A172 (cell line): ENCODE data around the gene PSG6. TPM values are rescaled to one million over a fixed set of nuclear protein-coding genes. Genes with fewer than 3 reads are reported as not detected.
"Not testable (repeated sequence)": the region's sequence is repeated elsewhere in the genome, so short reads cannot be mapped to it uniquely, and the experiment has no call there.

ENCODE experiments used
- DNase-seq: peaks from one replicate; pipeline ENCODE4 v3.0.0-alpha.2; 2015; ENCODE audit warnings: low spot score
- total RNA-seq: library from RNA; depleted of rRNA; stranded (reverse); fragments of >200 nt; shearing (Covaris generic); gene quantifications from 2 replicates; pipeline ENCODE4 v1.2.3, GENCODE V29; 2014; rRNA removed

PSG6 gene
- not detected in 2 replicates for total RNA-seq

DNA sequence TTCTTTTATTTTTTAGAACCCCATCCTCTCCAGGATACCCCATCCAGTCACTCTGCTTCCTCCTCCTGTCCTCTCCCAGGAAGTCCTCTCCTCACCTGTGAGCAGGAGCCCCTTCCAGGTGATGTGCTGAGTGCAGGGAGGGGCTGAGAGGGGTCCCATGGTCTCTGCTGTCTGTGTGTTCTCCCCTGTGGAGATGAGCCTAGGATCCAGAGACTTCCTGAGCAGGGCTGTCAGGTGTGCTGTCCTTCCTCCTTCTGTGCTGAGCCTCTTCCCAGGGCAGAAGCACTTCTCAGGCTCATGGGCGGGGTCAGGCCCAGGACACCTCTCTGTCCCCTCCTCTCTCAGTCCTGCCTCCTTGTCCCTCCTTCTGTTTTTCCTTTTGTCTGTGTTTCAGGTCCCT is at the start of gene PSG6:
PSG6 (minus strand) TSS at position 261 of the 400 bp plus-strand sequence; CDS start at position 159, 102 bp downstream.
- DNase-seq = not testable (repeated sequence)

GRCh38 chr19:42965176-42965575 is 47.5 kb upstream of the PSG6 start:
- peak; percentile 69 for DNase-seq

DNA sequence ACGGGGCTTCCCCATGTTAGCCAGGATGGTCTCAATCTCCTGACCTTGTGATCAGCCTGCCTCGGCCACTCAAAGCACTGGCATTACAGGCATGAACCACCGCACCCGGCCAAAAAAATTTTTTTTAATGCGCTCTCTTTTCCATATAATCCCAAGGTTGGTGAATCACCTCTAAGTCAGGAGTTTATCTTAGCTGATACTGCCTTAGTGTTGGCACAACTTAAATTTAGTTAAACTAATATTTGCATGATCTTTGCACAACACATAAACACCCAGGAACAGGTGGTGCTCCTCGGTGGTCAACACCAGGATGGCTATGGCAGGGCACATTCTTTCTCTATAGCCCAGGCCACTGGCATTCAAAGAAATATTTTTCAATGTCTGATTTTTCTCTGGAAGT is 43.4 kb upstream of the PSG6 start:
- peak; percentile 36 for DNase-seq

GRCh38 chr19:42952126-42952525 is 34.4 kb upstream of the PSG6 start:
- peak; percentile 66 for DNase-seq

- peak; percentile 78 for DNase-seq
These were observed 33.8 kb upstream of the PSG6 start for GRCh38 chr19:42951476-42951875.

DNA sequence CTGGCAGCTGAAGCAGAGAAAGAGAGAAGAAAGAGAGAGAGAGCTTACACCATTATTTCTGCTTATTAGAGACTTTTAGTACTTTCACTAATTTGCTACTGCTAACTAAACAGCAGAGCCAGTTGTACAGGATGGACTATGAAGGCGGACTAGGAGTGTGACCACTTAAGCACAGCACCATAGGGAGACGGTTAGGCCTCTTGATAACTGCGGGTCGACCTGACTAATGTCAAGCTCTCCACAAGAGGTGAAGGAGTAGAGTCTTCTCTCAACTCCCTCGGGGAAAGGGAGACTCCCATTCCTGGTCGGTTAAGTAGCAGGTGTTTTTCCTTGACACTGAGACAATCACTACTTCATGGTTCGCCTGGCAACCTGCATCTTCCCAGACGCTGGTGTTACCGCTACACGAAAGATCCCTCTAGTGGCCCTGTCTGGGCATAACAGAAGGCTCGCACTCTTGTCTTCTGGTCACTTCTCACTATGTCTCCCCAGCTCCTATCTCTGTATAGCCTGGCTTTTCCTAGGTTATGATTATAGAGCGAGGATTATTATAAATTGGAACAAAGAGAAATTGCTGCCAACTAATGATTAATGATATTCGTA is 24.6 kb upstream of the PSG6 start:
- peak; percentile 32 for DNase-seq

DNA sequence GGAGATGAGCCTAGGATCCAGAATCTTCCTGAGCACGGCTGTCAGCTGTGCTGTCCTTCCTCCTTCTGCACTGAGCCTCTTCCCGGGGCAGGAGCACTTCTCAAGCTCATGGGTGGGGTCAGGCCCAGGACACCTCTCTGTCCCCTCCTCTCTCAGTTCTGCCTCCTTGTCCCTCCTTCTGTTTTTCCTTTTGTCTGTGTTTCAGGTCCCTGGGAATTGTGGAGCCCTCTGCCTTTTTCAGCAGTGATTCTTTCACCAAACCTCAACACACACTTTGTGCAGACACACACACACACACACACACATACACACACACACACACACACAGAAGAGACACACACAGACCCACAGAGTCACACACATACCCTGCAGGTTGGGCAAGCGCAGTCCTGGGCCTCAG is 19.4 kb upstream of the PSG6 start, which contains the start of gene PSG7:
PSG7 (minus strand) TSS at position 101 of the 400 bp plus-strand sequence. CDS start 131 bp downstream, outside the sequence.
- DNase-seq = not testable (repeated sequence)

DNA sequence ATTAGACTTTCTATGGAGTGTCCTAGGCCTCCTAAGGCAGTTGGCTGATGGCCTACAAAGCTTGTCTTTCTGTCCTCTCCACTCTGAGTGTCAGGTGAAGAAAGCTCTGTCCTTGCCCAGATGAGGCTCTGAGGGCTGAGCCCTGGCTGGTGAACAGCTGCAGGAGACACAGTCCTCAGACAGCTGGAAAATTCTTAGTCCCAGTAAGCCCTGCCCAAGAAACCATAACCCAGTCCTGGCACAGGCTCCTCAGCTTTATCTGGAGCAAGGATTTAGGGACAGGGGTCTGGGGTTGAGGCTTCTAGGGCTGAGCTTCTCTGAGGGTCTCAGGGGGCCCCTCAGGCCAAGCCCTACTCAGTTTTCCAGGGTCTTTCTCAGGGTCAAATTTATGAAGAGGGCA is 17.0 kb upstream of the PSG6 start:
- DNase-seq = not testable (repeated sequence)

- DNase-seq = peak; percentile 67
These were observed 16.5 kb upstream of the PSG6 start for GRCh38 chr19:42934183-42934582.

DNA sequence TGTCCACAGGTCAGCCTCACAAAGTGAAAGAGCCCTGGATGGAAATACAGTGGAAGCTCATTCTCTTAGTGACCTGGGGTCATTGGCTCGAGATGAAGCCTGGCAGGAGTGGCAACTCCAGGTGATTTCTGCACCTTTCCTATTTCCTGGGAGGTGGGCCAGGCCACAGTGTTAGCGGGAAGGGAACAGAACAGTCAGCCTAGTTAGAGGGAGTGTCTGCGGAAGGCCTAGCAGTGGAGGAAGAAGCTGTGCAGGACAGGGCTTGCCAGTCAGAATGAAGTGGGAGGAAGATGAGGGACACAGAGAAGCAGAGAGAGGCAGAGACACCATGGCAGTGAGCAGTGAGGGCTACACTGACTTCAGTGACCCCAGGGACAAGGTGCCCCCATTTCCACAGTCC is 15.7 kb upstream of the PSG6 start:
- not testable (repeated sequence) for DNase-seq

DNA sequence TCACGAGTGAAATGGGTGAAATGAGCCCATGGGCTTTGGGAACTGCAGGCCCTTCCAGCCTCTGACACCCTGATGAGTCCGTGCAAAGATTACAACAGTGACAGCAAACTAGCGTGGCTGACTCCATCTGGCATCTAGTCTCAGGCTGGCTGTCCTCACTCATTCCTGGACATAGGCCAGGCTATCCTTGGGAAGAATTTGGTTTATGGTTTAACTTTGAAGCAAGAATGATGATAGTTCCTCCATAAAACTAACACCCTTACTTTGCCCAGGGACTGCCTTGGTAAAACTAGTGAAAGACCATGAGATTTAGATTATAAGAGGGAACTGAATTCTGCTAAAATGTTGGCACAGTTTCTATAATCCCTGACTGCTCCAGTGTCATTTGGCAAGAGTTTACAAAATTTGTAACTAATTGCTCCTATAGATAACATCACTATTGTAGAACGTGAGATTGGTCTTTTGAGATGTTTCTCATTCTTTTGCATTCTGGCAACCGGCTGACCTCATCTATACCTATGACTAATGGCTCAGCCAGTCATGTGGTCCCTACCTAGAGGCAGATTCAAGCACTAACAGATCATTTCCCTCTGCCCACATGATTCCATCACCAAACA is 14.9 kb upstream of the PSG6 start:
- peak; percentile 92 for DNase-seq

- peak; percentile 47 for DNase-seq
These were observed 12.5 kb upstream of the PSG6 start for GRCh38 chr19:42930214-42930613.

GRCh38 chr19:42928896-42929295 is 11.2 kb upstream of the PSG6 start:
- DNase-seq = no peak

DNA sequence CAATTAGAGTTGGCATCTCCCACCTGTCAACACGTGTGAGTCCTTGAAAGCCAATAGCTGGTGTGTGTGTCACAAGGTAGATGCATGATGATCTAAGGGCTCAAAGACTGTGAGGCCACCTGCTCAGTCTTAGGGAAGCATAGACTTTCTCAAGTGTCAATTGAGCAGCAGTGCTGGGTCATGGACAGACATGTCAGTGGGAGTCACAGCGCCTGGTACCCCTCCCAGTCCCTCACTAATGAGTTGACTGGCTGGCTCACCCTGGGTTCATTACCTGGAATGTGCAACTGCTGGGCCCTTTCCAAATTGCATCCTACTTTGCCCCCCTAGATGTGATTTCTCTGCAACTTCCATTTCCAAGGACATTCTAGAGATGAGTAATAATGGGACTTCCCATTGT is 9.1 kb upstream of the PSG6 start:
- no peak for DNase-seq

GRCh38 chr19:42923106-42923505 is 5.4 kb upstream of the PSG6 start:
- peak; percentile 75 for DNase-seq

GRCh38 chr19:42920971-42921370 is 3.3 kb upstream of the PSG6 start:
- not testable (repeated sequence) for DNase-seq

DNA sequence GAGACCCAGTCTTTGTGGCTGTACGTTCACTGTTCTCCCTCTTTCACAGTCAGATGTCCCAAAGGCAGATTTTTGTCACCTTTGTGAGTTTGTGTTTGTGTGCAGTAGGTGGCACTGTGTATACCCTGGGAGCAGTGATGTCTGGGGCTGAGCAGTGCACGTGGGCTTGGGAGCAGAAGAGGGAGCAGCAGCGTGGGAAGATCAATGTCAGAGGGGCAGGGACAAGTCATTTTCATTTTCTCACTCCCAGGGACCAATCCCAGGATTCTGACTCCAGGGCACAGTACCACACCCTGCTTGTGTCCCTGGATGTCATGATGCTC is 2.0 kb upstream of the PSG6 start:
- no peak for DNase-seq

DNA sequence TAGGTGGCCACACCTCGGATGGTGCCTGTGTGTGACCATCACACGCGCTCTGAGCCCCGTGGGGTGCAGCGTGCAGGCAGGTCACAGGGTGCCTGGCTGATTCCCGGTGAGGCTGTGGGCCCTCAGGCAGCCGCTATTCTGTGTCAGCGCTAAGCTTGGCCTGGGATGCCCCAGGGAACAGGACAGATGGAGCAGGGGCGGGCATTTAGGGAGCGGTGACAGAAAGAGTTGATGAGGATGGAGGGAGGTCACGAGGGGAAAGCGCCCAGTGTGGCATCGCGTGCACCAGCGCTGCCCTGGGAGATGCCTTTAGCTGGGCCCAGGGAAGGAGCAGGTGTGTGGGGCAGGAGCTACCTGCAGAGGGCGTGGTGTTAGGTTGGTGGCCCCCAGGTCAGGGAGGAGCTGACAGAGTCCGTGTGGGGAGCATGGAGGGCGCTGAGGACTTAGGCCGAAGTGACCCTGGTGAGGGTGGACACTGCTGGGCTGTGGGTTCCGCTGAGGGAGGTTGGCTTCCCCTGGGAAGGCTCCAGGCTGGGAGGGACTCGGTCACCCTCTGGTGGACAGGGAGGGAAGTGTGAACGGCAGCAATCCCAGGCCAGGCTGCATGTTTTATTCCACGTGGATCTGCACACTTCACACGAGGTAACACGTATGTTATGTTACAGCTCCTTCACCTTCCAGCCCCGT is 1.5 kb upstream of the PSG6 start:
- DNase-seq = not testable (repeated sequence)

- DNase-seq = not testable (repeated sequence)
These were observed 829 bp upstream of the PSG6 start for GRCh38 chr19:42918377-42919069.

GRCh38 chr19:42916931-42917330 is 763 bp downstream of the PSG6 start:
- not testable (repeated sequence) for DNase-seq

GRCh38 chr19:42913516-42913915 is 4.2 kb downstream of the PSG6 start:
- DNase-seq = not testable (repeated sequence)

GRCh38 chr19:42912941-42913340 is 4.8 kb downstream of the PSG6 start:
- DNase-seq = not testable (repeated sequence)
